HG03575 (cell line): ENCODE measurements around the gene CAMSAP3.
"Not testable (repeated sequence)": the region's sequence is repeated elsewhere in the genome, so short reads cannot be mapped to it uniquely, and the experiment has no call there.

Experiments used
- ATAC-seq: cut with Tn5 transposase; IDR thresholded peaks from one replicate; pipeline ENCODE4 v1.9.1; 2021; ENCODE audit not compliant: unreplicated experiment, insufficient number of reproducible peaks, low FRiP score; ENCODE audit errors: extremely low read depth

The CAMSAP3 gene

DNA sequence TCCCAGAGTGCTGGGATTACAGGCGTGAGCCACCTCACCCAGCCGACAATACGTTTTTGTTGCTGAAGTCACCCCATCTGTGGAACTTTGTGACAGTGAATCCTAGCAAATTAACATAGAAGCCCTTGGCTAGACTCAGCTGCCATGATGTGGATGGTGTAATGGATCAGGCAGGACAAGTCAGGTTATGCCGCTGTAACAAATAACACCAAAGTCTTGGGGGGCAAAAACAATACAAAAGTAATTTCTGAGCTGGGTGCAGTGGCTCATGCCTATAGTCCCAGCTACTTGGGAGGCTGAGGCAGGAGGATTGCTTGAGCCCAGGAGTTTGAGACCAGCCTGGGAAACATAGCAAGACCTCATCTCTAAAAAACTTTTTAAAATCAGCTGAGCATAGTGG lies 30.8 kb upstream of the CAMSAP3 start:
- ATAC-seq = no peak

DNA sequence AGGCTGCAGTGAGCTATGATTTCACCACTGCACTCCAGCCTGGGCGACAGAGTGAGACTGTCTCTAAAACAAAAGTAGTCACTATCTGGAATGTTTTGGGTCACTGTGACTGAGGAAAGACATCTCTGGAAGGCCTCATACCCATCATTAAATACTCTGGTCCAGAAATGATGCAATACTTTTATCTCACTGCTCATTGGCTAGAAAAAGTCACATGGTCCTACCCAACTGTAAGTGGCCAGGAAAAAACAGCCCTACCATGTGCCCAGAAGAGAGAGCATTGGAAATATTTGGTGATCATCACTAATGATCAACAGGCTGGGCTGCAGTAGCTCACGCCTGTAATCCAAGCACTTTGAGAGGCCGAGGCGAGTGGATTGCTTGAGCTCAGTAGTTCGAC lies 30.3 kb upstream of the CAMSAP3 start:
- ATAC-seq = no peak

DNA sequence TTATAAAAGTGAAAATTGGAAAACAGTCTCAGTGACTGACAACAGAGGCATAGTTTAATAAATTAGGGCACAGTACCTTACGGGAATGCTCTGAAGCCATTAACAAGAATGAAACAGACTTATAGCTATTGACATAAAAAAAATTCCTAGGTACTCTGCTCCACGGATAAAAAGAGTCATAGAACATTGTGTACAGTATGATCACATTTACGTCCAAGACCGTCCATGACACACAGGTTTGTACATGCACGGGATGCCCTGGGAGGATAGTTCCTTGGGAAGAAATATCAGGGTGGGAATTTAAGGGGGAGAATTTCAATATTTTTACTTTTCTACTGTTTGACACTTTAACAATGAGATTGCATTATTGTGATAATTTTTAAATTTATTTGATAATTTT lies 24.9 kb upstream of the CAMSAP3 start:
- ATAC-seq = no peak

DNA sequence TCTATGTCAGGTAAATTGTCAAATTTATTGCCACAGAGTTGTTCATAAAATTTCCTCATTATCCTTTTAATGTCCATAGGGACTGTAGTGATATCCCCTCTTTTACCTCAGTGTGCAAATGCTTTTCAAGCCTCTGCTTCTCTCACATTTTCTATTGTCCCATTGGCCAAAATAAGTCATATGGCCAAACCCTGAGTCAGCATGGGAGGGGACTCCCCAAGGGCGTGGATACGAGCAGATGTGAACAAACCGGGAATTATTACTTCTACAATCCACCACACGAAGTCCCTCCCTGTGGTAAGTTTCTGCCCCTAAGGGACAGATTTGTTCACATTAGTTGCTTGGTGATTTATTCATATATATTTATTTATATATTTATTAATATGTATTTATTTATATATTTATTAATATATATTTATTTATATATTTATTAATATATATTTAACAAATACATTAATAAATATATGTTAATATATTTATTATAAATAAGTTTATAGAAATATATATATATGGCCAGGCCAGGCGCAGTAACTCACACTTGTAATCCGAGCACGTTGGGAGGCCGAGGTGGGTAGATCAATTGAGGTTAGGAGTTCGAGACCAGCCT lies 20.1 kb upstream of the CAMSAP3 start:
- ATAC-seq = no peak

DNA sequence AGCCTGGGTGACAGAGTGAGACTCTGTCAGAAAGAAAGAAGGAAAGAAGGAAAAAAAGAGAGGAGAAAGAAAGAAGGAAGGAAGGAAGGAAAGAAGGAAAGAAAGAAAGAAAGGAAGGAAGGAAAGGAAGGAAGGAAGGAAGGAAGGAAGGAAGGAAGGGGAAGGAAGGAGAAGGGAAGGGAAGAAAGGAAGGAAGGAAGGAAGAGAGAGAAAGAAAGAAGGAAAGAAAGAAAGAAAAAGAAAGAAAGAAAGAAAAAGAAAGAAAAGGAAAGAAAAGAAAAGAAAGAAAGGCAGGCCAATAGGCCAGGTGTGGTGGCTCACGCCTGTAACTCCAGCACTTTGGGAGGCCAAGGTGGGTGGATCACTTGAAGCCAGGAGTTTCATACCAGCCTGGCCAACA lies 18.2 kb upstream of the CAMSAP3 start:
- ATAC-seq = not testable (repeated sequence)

DNA sequence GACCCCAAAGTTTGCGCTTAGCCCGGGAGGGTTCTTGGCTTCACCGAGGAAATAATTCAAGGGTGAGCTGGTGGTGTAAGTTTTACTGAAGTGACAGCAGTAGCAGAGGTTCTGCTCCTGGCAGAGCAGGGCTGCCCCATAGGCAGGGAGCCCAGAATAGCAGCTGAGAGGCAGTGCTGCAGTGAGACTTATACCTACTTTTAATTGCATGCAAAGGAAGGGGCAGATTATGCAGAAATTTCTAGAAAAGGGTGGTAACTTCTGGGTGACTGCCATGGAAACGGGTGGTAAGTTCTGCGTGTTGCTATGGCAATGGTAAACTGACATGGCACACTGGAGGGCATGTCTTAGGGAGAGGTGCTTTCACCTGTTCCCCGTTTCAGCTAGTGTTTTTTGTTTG lies 17.5 kb upstream of the CAMSAP3 start:
- ATAC-seq = no peak

DNA sequence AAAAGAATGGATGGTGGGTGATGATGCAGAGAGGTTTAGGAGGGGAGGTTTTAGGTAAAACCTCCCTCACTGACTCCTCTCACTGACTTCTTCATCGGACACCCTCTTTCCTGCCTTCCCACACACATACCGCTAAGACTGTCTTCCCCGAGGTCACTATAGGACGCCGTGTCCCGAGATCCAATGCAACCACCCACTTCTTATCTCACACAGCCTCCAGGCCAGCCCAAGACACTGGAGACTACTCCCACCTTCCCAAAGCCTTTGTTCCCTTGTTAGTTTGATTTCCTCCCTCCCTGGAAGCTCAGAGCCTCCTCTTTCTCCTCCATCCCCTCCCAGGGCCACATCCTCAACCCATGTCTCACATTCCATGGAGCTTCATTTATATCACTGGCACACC lies 16.5 kb upstream of the CAMSAP3 start:
- ATAC-seq = no peak

DNA sequence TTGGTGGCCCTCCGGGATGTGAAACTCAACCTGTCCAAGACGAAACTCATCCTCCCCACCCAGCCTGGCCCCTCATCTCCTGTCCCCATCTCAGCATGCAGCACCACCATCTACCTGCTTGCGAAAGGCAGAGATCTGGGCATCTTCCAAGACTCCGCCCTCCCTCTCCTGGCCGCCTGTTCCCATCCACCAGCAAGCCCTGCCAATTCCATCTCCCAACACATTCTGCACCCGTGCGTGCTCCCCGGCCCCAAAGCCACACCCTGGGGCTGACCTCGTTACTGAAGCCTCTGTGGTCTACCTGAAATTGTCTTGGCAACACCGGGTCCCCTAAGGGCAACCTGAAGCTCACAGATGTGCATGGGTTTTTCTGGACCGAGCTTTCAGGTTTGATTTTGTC lies 13.2 kb upstream of the CAMSAP3 start:
- ATAC-seq = no peak

DNA sequence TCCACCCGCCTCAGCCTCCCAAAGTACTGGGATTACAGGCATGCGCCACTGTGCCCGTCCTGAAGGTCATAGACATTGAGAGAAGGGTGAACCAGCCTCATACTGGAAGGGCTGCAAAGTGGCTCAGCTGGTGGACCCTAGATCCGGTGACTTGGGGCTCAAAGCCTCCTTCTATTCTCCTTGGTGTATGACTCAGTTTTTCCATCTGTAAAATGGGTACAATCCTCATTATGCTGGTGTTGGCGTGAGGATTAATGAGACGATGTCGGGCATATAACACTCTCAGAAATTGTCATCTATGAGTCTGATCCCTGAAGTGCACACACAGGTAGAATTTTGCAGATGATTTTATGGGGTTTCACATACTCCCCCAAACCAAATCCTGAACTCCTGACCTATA lies 5.8 kb upstream of the CAMSAP3 start:
- no peak for ATAC-seq

DNA sequence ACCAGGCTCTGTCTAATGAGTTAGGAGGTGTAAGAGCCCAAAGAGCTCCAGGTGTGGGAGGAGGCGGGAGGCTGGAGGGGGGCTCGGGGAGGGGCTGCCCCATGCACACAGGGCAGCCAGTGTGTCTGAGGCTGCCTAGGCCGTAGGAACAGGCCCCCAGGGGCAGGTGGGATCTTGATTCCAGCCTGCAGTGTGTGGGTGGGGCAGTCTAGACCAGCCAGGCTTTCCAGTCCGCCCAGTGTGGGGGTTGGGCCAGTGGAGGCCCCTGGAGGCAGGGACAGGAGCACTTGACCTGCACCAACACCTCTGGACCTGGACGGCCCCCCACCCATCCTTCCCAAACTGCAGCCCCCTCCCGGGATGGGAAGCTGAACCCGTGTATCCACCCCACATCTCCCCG lies 5.4 kb upstream of the CAMSAP3 start:
- no peak for ATAC-seq

DNA sequence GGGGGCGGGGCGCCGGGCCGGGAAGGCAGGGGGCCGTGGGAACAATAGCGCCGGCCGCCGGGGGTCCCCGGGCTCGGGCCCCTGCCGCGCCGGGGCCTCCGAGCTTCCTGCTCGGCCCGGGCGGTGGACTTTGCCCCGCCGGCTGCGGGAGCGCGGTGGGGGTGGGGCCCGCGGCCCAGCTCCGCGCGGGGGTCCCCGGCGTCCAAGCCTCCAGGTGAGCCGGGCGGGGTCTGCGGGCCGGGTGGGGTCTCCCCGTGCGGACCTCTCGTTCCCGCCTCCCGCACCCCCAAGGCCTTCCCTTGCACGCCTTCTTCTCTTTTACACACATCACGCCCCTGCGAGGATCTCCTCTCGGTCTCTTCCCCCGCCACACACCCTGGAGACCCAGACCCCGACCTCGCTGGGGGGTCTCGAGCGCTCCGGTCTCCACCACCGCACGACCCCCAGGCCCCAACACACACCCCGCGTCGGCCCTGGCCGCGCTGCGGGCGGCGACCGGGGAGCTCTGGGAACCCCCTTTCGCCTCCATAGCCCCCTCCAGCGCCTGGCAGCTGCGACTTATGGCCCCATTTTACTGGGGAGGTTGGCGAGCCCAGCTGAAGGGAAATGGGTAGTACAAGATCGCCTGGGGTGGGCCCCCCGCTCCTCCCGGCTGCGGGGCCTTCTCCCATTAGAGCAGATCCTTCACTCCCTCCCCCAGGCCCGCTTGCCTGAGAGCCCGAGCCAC lies 711 bp downstream of the CAMSAP3 start:
- ATAC-seq = no peak

DNA sequence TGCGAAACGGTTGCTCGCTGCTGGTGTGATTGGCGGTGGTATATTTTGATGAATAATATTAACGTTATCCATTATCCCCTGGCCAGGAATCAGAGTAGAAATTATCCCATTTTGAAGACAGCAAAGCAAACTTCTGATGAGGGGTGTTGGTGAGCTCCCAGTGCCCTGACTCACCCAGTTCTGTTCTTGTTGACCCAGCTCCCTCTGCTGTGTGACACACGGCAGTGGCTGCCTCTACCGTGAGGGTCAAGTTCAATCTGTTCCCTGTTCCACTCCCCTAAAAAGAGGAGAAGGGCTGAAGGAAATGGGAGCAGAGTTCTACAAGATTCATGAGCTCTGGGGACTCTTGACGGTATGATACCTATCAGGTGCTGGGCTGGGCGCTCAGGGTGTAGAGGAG lies 2.0 kb downstream of the CAMSAP3 start:
- ATAC-seq = no peak

DNA sequence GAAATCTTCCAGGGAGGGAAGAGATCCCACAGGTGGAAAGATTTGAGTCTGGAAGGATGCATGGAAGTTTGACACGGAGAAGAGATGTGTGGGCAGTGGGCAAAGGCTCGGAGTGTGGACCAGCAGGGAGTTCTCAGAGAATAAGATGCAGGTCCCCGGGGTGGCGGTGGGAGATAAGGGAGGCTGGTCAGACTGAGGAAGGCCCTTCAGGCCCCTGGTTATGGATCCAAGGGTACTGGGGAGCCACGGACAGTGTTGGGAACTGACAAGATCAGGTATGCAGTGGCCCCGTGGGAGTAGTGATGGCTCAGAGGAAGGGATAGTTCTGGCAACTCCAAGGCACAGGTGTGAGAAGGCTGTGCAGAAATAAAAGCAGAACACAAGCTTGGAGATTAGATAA lies 2.5 kb downstream of the CAMSAP3 start:
- no peak for ATAC-seq

DNA sequence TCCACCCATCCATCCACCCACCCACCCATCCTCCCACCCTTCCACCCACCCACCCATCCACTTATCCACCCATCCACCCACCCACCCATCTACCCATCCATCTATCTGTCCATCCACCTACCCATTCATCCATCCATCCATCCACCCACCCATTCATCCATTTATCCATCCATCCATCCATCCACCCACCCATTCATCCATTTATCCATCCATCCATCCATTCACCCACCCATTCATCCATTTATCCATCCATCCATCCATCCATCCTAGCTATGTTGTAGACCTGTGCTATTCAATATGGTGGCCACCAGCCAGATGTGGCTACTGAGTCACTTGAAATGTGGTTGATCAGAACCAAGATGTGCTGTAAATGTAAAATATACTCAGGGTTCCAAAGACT lies 5.1 kb downstream of the CAMSAP3 start:
- ATAC-seq = no peak

DNA sequence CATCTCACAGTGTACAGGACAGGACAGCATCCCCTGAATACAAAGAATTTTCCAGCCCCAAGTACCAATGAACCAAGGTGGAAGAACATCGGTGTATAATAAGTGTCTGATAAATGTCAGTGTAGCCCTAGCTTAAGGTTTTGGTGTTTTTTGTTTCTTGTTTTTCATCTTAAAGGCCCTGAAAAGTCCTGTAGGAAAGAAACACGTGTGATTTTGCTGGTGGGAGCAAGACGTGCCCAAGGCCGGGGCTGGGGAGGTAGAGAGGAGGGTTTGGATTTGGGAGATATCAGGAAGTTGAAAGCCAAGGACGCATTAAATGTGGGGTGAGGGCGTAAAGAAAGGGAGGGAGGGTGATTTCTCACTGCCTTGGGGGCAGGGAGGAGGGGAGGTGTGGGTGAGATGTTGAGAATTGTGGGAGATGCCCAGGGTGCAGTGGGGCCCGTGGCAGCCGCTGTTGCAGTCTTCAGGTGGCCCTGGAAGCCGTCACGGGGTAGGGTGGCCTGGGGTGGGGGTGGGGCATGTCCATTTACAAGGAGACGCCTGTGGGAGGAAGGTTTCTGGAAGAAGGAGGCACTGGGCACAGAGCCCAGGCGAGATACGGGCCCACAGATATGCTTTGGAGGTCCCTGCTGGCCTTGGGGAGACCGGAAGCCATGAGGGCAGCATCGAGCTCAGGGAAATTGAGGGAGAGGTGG lies 6.7 kb downstream of the CAMSAP3 start:
- ATAC-seq = no peak

DNA sequence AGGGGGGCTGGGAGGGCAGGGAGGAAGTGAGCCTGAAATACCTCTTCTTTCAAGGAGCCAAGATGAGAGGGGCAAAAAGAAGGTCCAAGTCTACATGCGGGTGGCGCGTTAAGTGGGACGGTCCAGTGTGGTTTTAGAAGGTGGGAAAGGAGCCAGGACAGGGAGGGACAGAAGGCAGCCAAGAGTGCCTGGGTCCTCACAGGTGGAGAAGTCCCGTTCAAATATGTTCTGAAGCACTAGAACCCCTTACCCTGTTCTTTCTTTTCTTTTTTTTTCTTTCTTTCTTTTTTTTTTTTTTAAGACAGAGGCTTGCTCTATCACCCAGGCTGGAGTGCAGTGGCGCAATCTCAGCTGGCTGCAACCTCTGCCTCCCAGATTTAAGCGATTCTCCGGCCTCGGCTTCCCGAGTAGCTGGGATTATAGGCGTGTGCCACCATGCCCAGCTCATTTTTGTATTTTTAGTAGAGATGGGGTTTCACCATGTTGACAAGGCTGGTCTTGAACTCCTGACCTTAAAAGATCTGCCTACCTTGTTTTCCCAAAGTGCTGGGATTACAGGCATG lies 7.4 kb downstream of the CAMSAP3 start:
- no peak for ATAC-seq

DNA sequence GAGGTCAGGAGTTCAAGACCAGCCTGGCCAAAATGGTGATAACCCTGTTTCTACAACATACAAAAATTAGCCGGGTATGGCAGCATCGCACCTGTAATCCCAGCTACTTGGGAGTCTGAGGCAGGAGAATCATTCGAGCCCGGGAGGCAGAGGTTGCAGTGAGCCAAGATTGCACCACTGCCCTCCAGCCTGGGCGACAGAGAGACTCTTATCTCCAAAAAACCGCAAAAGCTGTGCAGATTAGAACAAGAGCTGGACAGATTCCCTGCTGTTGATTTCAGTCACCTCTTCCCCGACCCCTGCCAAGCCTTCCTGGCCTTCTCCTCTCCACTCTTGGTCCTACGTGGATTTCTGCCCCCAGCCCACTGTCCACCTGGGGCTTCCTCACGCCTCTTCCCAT lies 8.3 kb downstream of the CAMSAP3 start:
- ATAC-seq = no peak

DNA sequence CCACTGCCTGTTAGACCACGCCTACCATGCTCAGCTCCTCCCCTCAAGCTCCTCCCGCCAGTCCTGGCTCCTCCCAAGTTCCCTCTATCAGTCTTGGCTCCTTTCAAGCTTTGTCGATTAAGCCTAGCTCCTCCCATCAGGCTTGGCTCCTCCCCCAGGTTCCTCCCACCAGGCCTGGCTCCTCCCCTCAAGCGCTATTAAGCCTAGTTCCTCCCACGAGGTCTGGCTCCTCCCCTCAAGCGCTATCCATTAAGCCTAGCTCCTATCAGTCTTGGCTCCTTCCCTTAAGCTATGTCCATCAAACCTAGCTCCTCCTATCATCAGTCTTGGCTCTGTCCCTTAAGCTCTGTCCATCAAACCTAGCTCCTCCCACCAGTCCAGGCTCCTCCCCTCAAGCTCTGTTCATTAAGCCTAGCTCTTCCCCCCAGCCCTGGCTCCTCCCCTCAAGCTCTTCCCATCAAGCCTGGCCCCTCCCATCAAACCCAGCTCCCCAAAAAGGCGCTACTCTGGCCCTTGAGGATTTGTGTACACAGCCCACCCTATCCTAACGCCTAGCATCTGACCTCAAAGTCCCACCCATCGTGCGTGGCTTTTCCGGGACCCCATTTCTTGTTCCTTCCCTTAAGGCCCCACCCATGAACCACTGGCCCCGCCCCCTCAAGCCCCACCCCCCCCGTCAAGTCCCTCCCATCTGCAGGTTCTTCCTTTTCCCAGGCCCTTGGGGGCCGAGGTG lies 10.0 kb downstream of the CAMSAP3 start:
- no peak for ATAC-seq

DNA sequence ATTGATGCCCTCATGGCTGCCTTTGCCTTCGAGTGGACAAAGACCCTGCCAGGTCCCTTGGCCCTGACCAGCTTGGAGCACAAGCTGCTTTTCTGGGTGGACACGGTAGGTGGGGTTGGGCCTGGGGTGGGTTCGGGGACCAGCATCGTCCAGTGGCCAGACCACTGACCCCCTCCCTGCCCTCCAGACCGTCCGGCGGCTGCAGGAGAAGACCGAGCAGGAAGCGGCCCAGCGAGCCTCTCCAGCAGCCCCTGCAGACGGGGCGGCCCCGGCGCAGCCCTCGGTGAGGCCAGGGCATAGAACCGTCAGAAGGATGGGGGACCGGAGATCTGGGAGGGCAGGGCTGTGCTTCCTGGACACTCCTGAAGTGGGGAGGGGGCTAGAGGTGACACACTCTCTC lies 10.6 kb downstream of the CAMSAP3 start:
- ATAC-seq = no peak
